ELF-1 (cell line): ENCODE data around the gene CCDC24.

Source experiments
- DNase-seq: peaks from one replicate; pipeline ENCODE4 v3.0.0-alpha.2; 2016; ENCODE audit warnings: low read depth, low spot score

CCDC24 gene

GRCh38 chr1:44024031-44024902 is 32.9 kb downstream of the CCDC24 start:
- no peak for DNase-seq

GRCh38 chr1:44024903-44025525 is 33.6 kb downstream of the CCDC24 start:
- no peak for DNase-seq

- DNase-seq = no peak
Observed at GRCh38 chr1:44025816-44026215, 34.4 kb downstream of the CCDC24 start.

GRCh38 chr1:44027320-44027719 is 35.9 kb downstream of the CCDC24 start:
- DNase-seq = no peak

GRCh38 chr1:44029260-44029910 is 38.0 kb downstream of the CCDC24 start:
- DNase-seq = no peak

- peak; percentile 90 for DNase-seq
Observed at GRCh38 chr1:44029911-44030604, 38.7 kb downstream of the CCDC24 start.

GRCh38 chr1:44030605-44031251 is 39.3 kb downstream of the CCDC24 start:
- peak; percentile 76 for DNase-seq

- peak; percentile 77 for DNase-seq
Observed at GRCh38 chr1:44031252-44032169, 40.1 kb downstream of the CCDC24 start, which contains the start of gene SLC6A9. Gene SLC6A9 (minus strand): TSS chr1:44031462. CDS start chr1:44024277, 7,185 bp downstream.

GRCh38 chr1:44032170-44032790 is 40.9 kb downstream of the CCDC24 start:
- DNase-seq = peak; percentile 57

- DNase-seq = no peak
Observed at GRCh38 chr1:44033041-44033575, 41.7 kb downstream of the CCDC24 start.

- no peak for DNase-seq
Observed at GRCh38 chr1:44033756-44034155, 42.4 kb downstream of the CCDC24 start.

GRCh38 chr1:44034423-44034822 is 43.0 kb downstream of the CCDC24 start:
- DNase-seq = no peak

- no peak for DNase-seq
Observed at GRCh38 chr1:44034976-44035716, 43.7 kb downstream of the CCDC24 start.

GRCh38 chr1:44035726-44036408 is 44.5 kb downstream of the CCDC24 start:
- no peak for DNase-seq

- DNase-seq = peak; percentile 72
Observed at GRCh38 chr1:44036409-44037139, 45.2 kb downstream of the CCDC24 start.

- DNase-seq = no peak
Observed at GRCh38 chr1:44037154-44037553, 45.8 kb downstream of the CCDC24 start.

- DNase-seq = no peak
Observed at GRCh38 chr1:44038876-44039657, 47.7 kb downstream of the CCDC24 start.
